Skin of body (tissue), 2 donors: ENCODE results near the gene TRIM39. TPM values are rescaled to one million over a fixed set of nuclear protein-coding genes. Genes with fewer than 3 reads are reported as not detected.
"Not testable (repeated sequence)": the region's sequence is repeated elsewhere in the genome, so short reads cannot be mapped to it uniquely, and the experiment has no call there.

ENCODE experiments used
- DNase-seq: peaks from one replicate; lab custom pipeline; 2025; lab: John Stamatoyannopoulos, UW
- total RNA-seq: library from RNA; depleted of rRNA; stranded (reverse); fragments of >200 nt; gene quantifications from one replicate; pipeline ENCODE4 v1.2.3, GENCODE V29; 2014

The TRIM39 gene
- 5.5 TPM for total RNA-seq

GRCh38 chr6:30326526-30327231 is at the start of gene TRIM39:
Gene TRIM39, plus strand, starts transcription at chr6:30326927. Its CDS starts 2,391 bp downstream, at chr6:30329318.
- DNase-seq: peak; percentile 79

DNA sequence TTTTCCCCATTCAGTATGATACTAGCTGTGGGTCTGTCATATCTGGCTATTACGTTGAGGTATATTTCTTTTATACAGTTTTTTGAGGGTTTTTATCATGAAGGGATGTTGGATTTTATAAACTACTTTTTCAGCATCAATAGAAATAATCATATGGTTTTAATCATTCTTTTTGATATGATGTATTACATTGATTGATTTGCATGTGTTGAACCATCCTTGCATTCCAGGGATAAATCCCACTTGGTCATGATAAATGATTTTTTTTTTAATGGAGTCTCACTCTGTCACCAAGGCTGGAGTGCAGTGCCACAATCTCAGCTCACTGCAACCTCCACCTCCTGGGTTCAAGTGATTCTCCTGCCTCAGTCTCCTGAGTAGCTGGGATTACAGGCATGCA is 45.7 kb upstream of the TRIM39 start:
- DNase-seq: not testable (repeated sequence)

- no peak for DNase-seq
These were observed 44.2 kb upstream of the TRIM39 start for GRCh38 chr6:30282522-30282921.

GRCh38 chr6:30283761-30284160 is 43.0 kb upstream of the TRIM39 start:
- no peak for DNase-seq

- no peak for DNase-seq
These were observed 39.6 kb upstream of the TRIM39 start for GRCh38 chr6:30287139-30287538.

DNA sequence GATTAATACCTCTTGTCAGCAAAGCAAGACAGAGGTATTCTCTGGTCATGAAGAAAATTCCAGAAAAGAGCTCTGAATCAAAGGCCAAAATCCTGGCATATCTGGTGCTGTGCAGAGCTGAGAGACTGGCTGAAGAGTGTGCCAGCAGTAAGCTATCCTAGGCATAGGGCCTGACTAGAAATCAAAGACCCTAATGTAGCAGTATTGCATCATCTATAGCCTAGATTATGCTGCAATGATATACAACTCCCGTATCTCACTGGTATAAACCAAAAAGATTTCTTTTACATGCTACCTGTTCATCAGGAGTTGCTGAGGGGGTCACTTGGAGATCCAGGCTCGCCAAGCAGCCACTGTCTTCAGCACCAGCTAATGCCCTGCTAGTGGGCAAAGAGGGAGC is 30.9 kb upstream of the TRIM39 start:
- DNase-seq: no peak

GRCh38 chr6:30304002-30304401 is 22.7 kb upstream of the TRIM39 start:
- no peak for DNase-seq

DNA sequence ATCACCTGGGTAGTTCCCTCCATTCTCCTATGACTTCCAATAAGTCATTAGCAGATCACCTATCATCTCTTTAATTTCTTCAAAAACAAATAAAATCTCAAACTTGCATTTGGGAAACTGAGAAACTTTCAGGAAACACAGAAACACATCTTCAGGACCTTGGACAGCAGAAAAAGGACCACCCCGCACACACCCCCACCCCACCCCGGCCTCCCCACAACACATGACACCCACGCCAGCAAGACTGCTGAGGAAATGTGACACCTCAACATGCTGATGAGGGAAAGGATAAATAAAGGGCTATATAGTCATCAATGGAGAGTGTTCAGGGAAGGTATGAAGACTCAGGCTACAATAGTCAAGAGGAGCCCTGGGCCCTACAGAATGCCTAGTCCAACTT is 15.6 kb upstream of the TRIM39 start:
- DNase-seq: no peak

GRCh38 chr6:30311671-30312070 is 15.1 kb upstream of the TRIM39 start:
- DNase-seq: no peak

- DNase-seq: no peak
These were observed 14.5 kb upstream of the TRIM39 start for GRCh38 chr6:30312266-30312665.

- DNase-seq: no peak
These were observed 13.9 kb upstream of the TRIM39 start for GRCh38 chr6:30312676-30313321.

DNA sequence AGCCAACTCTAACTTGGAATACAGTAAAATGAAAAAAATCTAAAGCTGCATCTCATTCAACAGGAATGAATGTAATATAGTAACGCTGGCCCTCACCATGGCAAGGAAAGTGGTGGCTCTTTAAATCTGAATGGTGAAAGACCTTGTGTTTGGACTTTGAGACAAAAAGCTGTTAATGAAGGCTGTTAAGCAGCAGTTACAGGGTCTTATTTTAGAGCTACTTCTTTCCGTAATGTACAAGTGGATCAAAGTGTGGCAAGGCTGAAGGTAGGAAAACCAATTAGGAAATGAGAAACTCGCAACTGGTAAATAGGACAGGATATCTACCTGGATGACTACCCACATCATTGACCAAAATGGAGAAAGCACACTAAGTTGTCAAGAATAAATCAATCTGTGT is 11.6 kb upstream of the TRIM39 start:
- DNase-seq: no peak

DNA sequence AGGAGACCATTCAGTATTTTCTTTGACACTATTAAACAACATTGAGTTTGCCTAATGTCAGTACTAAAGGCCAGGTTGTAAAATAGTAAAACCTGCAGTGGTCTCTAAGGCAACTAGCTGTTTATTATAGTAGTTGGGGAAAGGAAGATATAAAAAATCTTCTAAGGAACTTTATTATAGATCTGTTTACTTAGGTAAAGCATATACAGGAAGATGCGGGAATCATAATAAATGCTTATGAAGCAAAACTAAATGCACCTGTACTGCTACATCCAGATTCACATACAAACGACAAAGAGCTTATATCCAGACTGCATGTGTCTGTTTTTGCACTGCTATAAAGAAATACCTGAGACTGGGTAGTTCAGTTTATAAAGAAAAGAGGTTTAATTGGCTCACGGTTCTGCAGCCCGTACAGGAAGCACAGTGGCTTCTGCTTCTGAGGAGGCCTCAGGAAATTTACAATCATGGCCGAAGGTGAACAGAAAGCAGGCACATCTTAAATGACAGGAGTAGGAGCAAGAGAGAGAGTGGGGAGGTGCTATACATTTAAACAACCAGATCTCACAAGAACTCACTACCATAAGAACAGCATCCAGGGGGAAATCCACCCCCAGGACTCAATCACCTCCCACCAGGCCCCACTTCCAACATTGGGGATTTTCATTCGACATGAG is 8.7 kb upstream of the TRIM39 start:
- DNase-seq: no peak

DNA sequence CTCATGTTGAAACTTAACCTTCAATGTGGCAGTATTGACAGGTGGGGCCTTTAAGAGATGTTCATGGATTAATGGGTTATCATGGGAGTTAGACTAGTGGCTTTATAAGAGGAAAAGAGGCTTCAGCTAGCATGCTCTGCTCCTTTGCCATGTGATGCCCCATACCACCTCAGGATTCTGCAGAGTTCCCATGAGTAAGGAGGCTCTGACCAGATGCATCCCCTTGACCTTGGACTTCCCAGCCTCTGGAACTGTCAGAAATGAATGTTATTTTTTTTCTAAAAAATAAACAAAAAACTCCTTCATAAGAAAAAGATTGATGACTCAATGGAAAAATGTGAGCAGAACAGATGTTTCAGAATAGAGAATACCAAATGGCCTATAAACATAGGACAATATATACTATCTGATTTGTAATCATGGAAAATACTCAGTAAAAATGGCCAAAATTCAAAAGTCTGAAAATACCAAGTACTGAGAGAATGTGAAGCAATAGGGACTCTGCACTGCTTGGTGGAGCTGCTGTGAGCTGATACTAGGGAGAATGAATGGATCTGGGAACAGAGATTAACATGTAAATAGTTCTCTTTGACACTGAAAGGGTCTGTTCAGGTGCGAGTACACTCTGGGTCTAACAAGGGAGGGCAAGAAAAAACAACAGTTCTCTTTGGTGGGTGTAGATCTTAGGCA is 7.4 kb upstream of the TRIM39 start:
- DNase-seq: no peak

- DNase-seq: no peak
These were observed 4.9 kb upstream of the TRIM39 start for GRCh38 chr6:30321692-30322388.

DNA sequence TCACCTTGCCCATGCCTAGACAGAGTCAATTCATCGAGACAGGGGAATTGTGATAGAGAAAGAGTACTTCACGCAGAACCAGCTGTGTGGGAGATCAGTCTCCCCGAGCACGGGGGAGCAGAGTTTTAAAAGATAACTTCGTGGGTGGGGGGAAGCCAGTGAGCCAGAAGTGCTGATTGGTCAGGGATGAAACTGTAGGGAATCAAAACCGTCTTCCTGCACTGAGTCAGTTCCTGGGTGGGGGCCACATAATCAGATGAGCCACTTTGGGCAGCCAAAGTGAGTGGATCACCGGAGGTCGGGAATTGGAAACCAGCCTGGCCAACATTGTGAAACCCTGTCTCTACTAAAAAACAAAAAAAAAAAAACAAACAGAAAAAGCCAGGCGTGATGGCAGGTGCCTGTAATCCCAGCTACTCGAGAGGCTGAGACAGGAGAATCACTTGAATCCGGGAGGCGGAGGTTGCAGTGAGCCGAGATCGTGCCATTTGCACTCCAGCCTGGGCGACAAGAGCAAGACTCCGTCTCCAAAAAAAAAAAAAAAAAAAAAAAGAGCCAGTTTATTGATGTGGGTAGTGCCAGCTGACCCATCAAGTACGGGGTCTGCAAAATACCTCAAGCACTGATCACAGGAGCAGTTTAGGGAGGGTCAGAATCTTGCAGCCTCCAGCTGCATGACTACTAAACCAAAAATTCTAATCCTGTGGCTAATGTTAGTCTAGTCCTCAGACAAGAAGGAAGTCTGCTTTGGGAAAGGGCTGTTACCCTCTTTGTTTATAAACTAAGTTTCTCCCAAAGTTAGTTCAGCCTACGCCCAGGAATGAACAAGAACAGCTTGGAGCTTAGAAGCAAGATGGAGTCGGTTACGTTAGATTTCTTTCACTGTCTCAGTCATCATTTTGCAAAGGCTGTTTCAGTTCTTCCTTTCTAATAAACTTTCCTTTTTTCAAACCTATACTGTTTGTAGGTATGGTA is 3.9 kb upstream of the TRIM39 start:
- no peak for DNase-seq

GRCh38 chr6:30323806-30324205 is 2.9 kb upstream of the TRIM39 start:
- no peak for DNase-seq

DNA sequence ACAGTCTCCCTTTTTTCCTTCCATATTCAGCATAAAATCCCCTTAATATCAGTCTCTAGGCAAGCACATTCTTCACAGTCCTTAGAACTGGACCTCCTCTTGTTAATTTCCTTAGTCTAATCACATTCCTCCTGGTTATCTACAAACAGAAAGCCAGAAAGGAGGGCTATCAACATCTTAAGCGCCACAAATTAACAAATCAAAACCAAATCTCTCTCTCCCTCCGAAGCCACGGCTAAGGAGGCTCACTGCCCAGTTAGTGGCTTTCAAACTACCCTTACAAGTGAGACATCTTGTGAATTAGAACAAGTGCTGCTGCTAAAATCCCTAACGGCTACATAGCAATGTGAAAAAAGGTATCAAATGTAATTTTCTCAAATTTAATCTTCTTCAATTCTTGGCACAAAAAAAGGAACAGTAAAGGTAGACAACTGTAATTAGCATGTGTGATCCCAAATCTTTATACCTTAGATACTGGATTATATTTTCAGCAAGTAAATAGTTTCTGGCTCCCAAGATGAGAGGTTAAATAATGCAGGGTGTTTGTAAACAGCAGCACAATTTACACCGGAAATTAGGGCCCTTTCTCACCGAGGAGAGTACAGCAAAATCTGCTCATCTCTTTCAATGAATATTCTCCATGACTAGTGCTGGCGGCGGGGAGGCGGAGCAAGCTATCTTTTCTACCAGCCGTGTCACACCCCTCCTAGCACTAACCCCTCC is 1.4 kb upstream of the TRIM39 start:
- DNase-seq: peak; percentile 46

DNA sequence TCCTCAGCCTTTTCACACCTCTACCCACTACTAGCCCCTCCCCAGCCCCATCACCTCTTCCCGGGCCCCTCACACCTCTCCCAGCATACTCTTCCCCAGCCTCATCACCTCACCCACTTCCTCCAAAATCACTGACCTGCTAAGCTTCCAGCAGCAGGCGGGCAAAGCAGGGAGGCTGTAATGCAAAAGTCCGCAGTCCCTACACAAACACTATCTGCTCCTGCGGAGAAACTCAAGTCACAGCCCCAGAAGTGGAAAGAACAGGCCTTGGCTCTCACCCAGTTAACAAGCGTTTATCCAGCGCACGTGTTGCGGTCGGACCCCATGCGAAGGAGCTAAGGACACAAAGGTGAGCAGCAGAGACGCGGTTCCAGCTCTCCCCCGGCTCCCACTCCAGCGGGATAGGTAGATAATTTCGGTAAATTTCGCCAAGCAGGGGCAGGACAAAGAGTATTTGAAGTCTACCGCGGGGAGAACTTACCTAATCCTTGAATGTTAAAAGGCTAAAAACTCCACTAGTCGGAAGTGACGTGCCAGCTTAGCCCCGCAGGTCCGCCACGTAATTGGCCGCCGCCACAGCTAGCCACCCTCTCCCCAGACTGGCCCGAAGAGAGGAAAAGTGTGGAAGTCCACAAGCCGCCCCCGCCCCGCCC is 728 bp upstream of the TRIM39 start:
- peak; percentile 72 for DNase-seq
